Central memory CD4-positive, alpha-beta T cell (primary cell): ENCODE measurements around the gene RGS19.

Source experiments
- DNase-seq: peaks from one replicate; pipeline ENCODE4 v3.0.0; 2022

RGS19 gene

DNA sequence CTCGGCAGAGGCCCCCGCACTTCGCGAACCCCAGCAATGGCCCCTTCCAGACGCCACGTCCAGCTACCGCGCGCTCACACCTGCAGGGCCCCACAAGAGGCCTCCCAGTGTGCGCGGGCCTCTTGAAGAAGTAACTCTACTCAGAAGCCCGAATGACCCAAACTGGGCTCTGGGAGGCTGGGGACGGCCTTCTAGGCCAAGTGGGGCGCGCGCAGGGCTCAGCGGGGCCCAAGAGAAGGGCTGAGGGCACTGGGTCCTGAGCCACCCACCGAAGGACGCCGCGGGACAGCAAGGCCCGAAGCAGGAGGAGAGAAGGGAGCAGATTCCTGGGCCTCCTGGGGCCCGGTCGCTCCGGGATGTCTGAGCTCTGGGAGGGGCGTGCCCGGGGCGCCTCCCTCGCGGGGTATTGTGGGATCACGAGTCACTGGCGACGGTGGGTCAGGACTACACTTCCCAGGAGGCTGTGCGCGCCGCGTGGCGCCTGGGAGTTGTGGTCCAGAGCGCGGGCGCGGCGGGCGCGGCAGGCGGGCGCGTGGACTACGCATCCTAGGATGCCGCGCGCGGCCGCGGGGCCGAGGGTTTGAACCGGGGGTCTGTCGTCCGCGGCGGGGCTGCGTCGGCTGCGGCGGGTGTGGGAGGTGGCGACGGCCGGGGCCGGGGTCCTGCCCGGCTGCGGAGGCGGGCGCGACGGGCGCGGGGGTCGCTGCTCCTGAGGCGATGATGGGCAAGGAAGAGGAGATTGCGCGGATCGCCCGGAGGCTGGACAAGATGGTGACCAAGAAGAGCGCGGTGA lies 16.5 kb downstream of the RGS19 start, which contains the start of gene TCEA2:
TSS of gene TCEA2 (plus strand) at position 603 of the 793 bp plus-strand sequence. CDS start at position 718, 115 bp downstream.
- DNase-seq = peak; percentile 89

DNA sequence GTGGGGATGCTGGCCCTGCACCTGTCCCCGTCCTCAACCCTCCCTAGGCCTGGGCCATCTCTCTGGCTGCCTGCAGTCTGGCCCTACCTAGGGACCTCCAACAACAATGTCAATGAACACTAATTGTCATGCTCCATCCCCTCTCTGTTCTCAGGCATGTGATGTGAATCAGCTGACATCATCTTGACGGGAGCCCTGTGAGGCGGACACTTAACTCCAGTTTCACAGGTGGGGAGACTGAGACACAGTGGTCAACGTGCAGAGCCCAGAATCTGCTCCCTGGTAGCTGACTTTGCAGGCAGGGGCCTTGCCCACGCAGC lies 17.1 kb downstream of the RGS19 start:
- no peak for DNase-seq

DNA sequence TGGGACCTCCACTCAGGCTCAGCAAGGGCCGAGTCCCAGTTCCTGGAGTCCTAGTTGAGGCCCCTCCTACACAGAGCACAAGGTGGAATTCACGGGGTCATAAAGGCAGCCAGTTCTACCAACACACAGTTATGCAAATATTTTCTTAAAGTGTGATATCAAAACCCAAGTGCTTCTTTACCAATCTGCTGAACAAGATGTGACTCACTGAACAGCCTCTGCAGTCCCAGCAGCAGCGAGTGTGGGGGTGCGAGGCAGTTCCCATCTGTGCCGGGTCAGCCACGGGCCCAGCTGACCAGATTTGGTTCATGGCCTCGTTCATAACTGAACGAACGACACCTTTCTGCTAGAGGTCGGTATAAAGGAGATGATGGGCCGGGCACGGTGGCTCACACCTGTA lies 20.8 kb downstream of the RGS19 start:
- no peak for DNase-seq

DNA sequence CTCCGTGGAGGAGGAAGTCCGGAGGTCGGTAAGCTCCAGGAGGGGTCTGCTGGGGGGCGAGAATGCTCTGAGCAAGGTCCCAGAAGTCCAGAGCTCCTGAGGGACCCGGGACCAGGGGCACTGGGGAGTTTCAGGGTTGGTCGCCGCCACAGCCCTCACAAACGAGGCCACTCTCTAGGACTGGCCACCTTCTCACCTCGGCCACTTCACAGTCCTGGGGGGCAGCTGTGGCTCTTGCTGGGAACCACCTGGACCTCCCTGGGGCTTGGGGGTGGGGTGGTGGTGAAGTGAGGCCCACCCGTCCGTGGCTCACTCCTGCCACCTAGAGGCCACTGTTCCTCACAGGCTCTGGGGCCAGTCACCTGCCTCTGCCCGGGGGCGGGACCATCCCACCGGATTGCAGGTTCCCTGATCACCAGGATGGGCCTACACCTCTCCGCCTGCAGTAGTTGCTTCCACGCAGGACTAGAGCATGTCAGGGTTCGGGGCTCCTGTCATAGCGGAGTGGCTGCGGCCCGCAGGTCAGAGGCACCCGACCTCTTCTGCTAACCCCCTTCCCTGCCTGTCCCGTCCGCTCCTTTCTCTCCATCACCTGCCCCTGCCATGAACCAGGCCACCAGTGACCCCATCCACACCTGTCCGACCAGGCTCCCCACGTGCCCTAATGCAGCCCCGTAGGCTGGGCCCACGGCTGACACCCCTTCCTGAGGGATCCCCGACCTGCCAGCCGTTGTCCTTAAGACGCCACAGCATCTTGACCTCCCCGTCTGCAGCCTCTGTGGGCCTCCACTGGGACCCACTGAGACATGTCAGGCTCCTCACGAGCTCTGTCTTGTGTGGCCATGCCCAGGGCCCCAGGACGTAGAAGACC lies 21.5 kb downstream of the RGS19 start:
- DNase-seq = peak; percentile 58

DNA sequence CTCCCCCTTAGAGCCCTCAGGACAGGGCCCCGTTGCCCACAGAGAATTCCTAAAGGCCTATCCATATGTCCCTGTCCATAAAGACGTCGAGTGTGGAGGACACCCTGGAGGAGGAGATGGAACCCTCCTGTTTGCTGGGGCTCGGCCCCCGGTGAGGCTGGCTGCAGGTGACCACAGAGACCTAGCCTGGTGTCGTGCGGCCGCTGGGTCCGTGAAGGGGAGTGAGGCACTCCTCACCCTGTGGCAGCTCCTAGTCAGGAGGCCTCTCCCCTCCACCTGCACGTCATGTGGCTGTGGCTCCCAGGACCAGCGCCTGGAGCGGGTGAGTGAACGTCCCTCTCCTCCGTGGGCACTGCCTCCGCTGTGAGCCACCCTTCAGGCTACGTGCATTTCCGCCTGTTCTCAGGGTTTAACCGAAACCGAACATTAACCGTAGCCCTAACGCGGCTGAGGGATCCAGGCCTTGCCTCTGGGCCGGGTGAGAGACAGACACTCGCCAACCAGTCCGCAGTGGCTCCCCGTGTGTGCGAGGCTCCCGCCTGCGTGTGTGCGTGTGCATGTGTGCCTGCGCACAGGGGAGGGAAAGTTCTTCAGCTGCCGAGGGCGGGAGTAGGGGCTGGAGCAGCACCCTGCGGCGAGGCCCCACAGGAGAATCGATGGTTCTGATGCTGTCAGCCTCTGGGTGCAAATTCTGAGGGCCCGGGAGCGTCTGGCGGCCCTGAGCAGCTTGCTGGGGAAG lies 22.3 kb downstream of the RGS19 start:
- DNase-seq = no peak

DNA sequence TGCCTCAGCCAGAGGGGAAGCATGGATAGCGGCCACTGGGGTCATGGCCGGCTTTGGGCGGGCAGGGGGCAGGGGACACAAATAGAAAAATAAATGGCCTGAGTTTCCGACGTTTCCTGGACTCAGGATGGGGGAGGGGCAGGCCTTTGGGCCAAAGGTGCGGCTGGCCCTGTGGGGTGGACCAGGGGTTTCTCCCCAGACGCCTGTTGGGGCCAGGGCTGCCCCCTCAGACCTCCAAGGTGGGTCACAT lies 22.8 kb downstream of the RGS19 start:
- no peak for DNase-seq

DNA sequence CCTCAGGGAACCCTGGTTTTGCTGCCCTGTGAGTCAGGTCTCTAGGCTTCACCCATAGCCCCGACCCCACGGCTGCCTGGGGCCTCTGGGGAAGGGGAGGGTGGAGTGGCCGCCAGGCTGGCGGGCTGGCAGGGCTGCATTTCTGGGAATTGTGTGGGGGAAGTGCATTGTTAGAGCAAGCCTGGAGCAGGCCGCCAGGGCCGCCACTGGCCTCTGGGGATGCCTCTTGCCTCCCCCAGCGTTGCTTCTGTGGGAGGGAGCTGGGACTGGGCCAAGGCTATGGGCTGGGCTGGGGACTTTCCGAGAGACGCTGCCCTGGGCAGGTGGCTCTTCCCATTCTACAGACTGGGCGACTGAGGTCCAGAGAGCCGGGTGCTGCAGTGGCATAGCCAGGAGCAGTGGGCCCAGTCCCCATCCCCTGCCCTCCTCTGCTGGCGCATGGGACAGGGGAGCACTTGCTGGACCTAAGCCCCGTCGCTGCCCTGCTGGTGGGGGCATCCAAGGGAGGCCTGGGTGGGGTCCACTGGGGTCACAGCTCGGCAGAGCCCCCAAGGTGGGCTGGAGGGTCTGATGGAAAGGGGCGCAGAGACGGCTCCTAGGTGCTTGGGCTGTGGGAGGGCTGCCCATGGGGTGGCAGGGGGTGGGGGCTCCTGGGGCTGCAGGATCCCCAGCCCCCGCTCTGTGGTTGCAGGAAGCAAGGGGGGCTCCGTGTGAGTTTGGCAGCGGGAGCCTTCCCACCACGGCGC lies 23.3 kb downstream of the RGS19 start:
- DNase-seq = no peak

DNA sequence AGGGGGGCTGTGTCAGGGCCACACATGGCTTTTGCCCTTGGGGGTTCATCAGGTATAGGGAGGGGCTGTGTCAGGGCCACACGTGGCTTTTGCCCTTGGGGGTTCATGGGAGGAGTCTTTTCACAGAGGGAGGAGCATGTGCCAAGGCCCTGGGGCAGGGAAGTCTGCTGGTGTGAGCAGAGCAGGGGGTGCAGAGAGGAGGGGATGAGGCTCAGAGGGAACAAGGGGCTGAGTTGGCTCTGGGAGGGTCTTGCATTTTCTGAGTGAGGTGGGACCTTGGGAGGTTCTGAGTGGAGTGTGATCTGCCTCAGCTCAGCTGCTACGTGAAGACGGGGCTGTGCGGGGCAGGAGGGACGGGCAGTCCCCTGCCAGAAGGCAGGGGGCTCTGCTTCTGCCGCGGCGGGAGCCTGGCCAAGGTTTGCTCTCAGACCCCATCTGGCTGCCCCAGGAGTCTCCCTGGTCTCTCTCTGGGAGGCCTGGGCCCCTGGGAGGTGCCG lies 23.9 kb downstream of the RGS19 start:
- no peak for DNase-seq

DNA sequence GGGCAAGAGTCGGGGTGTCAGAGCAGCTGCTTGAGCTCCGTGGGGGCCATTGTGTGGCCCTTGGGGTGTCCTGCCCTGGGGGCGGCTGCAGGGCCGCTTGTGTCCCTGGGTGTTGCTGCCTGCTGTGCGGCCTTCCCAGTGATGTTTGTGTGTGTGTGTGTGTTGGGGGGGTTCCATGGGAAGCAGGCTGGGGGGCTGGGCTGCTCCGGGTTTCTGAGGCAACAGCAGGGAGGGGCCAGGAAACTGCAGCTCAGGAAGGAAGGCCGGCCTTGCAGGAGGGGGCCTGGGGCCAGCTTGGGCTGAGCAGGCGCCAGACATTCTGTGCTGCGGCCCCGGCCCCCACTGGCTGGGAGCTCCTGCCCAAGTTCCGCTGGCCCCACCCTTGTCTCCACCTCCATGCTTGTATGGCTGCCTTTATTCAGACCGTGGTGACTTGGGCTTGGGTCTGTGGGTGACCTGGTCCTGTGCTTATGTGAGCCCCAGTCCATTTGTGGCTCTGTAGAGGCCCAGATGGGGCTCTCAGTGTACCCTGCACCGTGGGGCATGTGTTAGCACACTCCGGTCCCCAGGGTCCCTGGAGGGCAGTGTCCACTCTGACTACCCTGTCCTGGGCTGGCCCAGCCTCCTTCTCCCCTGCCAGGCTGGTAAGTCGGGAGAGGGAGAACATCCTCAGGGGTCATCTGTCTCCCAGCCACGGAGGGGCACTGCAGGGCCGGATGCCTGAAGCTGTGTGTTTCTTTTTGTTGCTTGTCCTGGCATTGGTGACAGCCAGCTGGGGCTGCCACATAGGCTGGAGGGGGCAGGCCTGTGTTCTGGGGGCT lies 25.3 kb downstream of the RGS19 start:
- DNase-seq = no peak

DNA sequence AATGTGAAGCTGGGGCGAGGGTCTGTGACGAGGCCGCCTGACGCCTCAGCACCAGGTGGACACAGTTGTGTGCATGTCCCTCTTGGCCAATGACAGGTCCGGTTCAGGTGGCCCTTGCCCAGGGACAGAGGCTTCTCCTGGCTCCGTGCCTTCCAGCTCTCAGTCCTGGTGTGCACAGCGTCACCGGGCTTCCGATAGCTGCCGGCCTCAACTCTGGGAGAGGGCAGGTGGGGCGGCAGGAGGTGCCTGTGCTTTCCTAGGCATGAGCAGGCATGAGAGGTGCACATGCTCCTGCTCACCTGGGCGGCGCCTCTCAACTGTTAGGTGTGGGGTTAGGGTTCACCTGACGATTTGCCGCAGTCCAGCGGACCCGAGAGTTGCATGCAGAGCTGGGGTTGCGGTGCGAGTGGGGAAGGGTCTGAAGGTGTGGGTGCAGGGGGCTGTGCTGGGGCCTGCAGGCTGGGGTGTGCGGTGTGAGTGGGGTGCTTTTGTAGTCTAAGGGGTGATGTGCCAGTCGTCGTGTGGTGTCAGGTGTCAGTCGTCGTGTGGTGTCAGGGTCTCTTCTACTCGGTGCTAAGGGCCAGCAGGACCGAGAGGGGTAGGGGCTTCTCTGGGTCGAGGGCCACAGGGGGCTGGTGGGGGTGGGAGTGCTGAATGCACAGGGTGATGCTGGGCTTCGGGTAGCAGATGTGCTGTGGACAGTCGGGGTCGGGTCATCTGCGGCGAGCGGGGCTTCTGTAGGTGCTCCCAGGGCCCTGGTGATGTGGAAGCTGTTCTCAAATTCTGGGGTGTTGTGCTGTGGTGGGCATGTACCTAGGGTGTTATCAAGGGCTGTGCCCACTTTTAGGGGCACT lies 26.1 kb downstream of the RGS19 start:
- DNase-seq = no peak

DNA sequence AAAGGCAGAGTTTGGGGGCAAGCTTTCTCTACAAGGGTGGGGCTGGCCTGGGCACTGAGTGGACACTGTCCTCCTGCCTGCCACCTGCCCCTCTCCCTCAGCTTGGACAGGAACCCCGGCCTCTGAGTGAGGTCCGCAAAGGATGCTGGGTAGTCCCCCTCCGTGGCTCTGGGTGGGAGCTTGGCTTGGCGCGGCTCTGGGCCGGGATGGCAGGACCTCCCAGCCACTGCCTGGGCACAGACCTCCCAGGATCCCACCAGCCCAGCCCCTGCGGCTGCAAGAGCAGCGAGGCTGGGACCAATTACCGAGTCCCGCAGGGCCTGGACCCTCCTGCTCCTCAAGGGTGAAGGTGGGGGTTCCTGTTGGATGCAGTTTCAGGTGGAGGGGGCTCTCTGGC lies 27.0 kb downstream of the RGS19 start:
- DNase-seq = no peak

DNA sequence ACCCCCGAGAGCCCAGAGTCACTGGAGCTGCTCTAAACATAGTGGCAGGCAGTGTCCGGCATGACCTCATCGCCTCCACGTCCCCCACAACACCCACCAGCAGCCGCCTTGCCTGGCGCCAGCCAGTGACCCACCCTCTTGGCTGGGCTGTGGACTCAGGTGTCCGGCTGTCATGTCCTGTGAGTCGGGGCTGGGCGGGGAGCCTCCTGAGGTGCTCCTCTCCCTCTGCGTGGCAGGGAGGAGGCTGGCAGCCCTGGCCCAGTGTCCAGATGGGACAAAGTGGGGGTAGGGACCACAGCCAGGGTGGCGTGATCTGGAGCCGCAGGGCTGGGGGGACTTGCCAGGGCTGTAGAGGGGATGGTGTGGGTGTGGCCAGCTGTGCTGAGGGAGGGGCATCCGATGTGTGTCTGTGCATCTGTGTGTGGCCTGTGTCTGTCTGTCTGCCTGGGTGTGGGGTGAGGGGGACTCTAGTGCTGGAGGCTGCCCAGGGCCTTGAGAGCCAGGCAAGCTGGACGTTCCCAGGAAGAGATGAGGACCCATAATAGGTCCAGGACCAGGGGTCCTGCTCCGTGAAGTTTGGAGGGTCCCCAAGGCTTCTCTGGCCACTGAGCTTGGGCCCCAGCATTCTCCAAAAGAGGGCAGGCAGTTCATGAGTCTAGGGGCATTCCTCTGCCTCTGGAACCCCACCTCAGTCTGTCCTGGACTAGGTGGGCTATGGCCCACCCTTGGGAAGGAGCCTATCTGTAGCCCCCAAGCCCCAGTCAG lies 27.6 kb downstream of the RGS19 start:
- no peak for DNase-seq

DNA sequence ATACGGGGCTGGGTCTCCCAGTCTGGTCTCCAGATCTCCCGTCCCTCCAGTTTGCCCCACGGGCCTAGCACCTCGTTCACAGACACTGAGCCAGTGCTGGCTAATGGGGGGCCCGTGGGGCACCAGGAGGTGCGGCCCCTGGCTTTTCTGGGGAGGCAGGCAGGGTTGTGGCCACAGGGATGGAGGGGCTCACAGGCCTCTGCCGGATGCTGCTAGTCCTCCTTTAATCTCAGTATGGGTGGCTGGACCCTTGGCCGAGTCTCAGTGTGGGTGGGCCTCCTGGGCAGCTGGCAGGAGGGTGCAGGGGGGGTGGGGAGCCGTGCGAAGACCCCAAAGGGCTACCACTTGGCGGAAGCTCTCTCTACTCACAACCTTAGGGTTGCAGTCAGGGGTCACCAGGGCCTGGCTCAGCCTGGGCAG lies 28.3 kb downstream of the RGS19 start:
- no peak for DNase-seq

DNA sequence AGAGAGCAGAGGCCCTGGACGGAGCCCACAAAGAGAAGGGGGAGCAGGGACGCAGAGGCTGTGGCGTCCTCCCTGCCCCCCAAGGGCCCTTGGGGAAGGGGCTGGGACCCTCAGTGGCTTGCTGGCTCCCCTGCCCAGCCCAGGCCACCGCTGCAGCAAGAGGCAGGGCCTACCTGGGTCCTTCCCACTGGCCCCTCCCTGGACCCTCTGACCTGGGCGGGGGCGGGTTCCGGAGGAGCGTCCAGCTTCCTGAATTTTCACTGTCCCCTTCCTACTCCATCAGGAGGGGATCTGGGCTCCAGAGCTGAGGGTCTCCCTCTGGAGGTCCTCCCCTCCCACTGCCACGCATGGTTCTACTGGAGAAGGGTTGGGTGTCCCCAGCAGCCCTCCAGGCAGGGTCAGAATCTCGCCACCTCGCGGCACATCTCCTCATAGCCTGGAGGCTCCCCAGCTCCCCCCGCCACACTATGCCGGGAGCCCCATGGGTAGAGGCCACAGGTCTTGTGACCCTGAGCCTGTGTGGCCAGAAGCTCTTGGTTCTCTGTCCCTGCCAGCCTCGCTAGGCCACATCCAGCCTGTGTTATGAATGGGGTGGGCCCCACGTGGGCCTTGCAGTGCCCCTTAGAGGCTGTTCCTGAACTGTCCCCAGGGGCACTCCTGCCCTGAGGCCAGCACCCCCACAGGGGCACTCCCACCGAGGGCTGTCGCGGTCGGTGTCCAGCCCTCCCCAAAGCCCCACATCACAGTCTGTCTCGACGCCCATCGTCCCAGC lies 28.9 kb downstream of the RGS19 start:
- DNase-seq = no peak

DNA sequence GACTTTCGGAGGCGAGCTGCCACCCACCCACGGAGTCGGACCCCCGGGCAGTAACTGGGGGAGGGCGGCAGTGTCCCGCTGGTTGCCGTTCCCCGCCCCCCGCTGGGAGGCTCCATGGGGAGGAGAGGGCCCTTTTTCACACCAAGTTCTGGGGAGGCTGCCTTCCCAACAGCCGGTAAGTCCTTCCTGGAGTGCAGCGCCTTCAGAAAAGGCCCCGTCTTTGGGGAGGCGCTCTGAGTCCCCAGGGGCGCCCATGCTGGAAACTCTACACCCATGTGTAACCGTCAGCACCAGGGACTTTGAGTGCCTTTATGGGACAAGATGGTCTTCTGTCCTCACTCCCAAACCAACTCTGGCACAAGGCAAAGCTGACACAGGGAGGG lies 29.4 kb downstream of the RGS19 start:
- no peak for DNase-seq

DNA sequence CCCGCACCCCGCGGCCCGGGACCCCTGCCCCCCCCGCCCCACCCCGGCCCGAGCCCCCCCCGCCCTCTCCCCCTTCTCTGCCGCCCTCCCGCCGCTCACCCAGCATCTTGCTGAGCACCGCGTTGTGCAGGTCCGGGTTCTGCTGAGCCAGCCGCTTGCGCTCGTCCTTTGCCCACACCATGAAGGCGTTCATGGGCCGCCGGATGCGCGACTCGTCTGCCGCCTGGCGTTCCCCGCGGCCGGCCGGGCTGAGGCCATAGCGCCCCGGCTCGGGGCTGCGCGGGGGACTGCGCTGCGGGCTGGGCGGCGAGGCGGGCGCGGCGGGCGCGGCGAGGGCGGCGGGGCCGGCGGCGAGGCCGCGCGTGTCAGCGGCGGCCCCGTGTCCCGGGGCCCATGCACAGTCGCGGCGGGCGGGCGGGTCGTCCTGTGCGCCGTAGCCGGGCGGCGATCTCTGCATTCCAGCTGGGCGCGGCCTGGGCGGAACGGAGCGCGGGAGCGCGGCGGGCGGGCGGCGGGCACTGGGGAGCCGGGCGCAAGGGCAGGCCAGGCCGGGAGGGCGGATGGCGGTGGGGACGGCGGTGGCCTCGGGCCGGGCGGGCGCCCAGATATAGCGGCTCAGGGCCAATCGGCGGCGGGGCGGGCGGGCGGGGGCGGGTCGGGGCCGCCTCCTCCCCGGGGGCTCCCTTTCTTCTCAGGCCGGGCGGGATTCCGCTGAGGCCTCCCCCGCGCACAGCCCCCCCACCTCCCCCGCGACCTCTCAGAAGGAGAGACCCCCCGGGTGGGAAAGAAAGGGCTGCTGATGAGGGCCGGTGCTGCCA lies 30.0 kb downstream of the RGS19 start, which contains the start of gene SOX18:
TSS of gene SOX18 (minus strand) at position 580 of the 818 bp plus-strand sequence. CDS start at position 457, 123 bp downstream.
- no peak for DNase-seq

DNA sequence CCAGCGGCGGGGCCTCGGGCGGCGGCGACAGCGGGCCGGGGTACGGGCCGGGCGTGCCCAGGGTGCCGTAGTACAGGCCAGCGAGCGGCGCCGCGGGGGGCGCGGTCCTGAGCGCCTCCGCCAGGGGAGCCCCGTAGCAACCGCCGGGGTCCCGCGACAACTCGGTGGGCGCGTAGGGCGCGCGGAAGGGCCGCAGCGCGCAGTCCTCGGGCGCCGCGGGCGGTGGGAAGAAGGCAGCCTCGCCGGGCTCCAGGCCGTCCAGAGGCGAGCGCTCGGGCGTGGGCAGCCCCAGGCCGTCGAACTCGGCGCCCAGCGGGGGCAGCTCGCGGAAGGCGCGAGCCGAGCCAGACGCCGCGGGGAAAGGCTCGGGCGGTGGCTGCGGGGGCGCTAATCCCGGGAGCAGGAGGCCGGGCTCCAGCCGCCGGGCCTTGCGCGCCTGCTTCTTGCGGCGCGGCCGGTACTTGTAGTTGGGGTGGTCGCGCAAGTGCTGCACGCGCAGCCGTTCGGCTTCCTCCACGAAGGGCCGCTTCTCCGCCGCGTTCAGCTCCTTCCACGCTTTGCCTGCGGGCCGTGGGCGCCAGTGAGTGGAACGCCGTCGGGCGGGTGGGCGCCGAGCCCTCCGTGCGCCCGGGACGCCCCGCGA lies 30.8 kb downstream of the RGS19 start:
- DNase-seq = no peak

DNA sequence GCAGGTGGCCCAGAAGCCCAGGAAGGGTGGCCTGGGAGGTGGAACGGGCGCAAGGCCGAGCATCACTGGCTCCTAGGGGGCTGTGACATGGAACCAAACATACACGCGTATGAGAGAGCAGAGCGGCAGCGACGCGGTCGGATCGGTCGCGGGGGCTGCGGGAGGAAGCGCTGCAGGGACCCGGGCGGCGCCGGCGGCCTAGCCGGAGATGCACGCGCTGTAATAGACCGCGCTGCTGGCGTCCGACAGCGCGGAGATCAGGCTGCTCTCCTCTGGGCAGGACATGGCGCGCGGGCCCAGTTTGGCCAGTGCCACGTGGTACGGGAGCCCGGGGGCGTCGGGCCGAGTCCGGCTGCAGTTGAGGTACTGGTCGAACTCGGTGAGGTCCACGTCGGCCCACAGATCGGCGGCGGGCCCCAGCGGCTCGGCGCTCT lies 31.3 kb downstream of the RGS19 start:
- no peak for DNase-seq
